Measurements from ENCODE around the gene FBXO44.

- TF ChIP-seq CTCF (IDR thresholded peaks at IDR 0.05): no peak
- no peak for TF ChIP-seq POLR2A (IDR thresholded peaks at IDR 0.05)
Observed at GRCh38 chr1:11697188-11697892, 42.7 kb downstream of the FBXO44 start.

Data from adrenal gland (tissue), 5 donors.